NB4 (cell line): ENCODE results near the gene LRRC41.
A peak's percentile ranks its signal among the peaks of the same experiment; 100 is the strongest.

Experiments
- DNase-seq: peaks from one replicate; pipeline ENCODE4 v3.0.0; 2010; ENCODE audit warnings: low read depth
- H3K4me3 ChIP-seq: one replicate; pipeline ENCODE4 v1.5.1; 2011; ENCODE audit warnings: mild to moderate bottlenecking, low read depth, low read length, moderate library complexity
- MYC ChIP-seq: IDR thresholded peaks from 2 replicates; pipeline ENCODE4 v1.6.1; 2011; ENCODE audit warnings: low read depth, low read length
- POLR2A ChIP-seq: IDR thresholded peaks from 2 replicates; pipeline ENCODE4 v1.6.1; 2011; ENCODE audit warnings: mild to moderate bottlenecking; ENCODE audit not compliant: insufficient read length; ENCODE audit errors: extremely low read depth
- TF ChIP-seq, protein P1 (sequence below): IDR thresholded peaks from 2 replicates; pipeline ENCODE4 v1.6.1; 2011; ENCODE audit warnings: low read depth, low read length
- TF ChIP-seq, protein P2 (sequence below): IDR thresholded peaks from one replicate; pipeline ENCODE4 v1.5.1; 2012; ENCODE audit warnings: low read depth, low read length

LRRC41 gene

DNA sequence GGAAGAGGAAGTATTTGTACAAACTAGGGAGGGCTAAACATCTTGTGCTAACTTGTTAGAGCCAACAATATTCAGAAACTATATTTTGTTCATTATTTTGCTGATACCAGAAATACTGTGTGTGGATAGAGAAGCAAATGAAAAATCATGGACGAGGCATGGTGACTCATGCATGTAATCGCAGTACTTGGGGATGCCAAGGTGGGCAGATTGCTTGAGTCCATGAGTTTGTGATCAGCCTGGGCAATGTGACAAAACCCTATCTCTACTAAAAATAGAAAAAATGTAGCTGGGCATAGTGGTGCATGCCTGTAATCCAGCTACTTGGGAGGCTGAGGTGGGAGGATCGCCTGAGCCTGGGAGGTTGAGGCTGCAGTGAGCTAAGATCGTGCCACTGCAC is 13.4 kb downstream of the LRRC41 start:
- H3K4me3 ChIP-seq, result no peak overlapping the region
- no peak for DNase-seq
- TF ChIP-seq, protein P1, sequence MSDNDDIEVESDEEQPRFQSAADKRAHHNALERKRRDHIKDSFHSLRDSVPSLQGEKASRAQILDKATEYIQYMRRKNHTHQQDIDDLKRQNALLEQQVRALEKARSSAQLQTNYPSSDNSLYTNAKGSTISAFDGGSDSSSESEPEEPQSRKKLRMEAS, result no peak
- TF ChIP-seq, protein P2, sequence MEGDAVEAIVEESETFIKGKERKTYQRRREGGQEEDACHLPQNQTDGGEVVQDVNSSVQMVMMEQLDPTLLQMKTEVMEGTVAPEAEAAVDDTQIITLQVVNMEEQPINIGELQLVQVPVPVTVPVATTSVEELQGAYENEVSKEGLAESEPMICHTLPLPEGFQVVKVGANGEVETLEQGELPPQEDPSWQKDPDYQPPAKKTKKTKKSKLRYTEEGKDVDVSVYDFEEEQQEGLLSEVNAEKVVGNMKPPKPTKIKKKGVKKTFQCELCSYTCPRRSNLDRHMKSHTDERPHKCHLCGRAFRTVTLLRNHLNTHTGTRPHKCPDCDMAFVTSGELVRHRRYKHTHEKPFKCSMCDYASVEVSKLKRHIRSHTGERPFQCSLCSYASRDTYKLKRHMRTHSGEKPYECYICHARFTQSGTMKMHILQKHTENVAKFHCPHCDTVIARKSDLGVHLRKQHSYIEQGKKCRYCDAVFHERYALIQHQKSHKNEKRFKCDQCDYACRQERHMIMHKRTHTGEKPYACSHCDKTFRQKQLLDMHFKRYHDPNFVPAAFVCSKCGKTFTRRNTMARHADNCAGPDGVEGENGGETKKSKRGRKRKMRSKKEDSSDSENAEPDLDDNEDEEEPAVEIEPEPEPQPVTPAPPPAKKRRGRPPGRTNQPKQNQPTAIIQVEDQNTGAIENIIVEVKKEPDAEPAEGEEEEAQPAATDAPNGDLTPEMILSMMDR, result no peak
- no peak for TF ChIP-seq MYC
- TF ChIP-seq POLR2A, result no peak

DNA sequence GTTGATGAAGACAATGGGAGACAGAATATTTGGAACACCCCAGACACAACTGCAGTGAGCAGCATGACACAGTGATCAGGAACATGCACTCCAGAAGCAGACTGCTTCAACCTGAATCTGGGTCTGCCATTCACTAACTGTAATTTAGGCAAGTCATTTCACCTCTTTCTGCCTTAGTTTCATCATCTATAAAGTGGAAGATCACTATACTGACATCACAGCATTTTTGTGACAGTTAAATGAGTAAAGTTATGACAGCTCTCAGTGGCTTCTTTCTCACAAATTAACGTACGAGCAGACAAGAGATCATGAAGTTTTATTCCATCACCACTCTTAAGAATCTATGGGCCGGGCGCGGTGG is 14.3 kb downstream of the LRRC41 start:
- H3K4me3 ChIP-seq, result no peak overlapping the region
- no peak for DNase-seq
- TF ChIP-seq POLR2A (no peak), MYC (no peak)
- TF ChIP-seq, protein P1, result no peak
- TF ChIP-seq, protein P2, result no peak

DNA sequence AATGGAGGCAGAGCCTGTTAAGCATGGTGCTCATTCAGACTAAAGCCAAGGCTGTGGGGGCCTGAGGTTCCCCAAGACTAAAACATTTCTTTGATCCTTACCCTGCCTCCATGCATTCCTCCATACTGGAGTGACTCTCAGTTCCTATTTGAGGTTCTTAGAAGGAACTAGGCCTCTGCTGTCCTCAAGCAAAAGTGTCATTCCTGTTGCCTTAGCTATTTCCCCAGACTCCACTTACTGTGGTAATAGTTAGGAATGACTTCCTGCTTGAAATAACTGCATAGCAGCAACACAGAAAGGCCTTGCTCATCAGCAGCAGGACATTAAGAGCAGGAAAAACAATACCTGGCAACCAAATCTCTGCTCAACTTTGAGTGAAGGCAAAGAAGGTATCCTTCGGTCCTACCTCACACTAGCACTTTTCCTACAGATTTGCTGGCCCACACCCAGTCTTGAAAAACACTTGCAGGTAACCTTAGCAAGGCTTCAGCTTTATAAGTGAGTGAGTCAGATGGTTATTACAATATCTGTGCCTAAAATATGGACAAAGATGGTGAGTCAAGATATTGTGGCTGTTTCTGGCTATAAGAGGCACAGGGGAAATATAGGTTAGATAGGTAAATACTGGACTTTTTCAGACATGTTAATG is 14.8 kb downstream of the LRRC41 start:
- H3K4me3 ChIP-seq, result no peak overlapping the region
- no peak for TF ChIP-seq MYC
- TF ChIP-seq POLR2A, result no peak
- TF ChIP-seq, protein P2, result no peak
- TF ChIP-seq, protein P1, result no peak
- DNase-seq, result no peak

DNA sequence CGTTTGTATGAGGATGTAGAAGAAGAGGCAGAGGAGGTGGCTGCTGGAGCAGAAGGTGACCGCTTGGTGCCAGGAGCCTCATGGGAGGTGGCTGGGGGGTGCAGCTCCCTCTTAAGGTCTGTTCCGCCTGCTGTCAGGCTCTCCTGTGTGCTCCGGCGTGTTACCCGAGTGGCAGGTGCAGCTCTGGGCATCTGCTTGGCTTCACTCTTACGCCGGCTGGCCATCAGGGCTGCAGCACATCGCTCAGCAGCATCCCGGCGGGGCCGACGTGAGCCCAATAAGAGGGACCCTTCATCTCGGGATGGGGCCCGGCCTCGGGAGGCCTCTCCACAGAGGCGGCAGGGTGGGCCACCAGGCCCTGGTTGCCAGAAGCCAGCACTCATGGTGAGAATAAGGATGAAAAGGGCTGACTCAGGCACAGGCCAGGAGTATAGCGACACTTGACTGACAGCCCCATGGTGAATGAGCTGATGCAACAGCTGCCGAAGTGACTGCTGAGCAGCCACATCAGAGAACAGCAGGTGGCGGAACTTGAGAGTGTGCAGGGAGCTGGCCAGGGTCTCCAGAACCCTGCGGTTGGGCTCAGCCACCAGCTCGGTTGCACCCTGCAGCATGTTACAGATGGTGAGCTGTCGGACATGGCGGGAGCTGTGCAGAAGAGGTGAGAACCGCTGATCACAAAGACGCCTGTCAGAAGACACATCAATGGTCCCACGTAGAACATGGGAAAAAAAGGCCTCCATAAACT is 17.5 kb downstream of the LRRC41 start:
- no peak overlapping the region for H3K4me3 ChIP-seq
- peak; percentile 54 for DNase-seq
- TF ChIP-seq, protein P1, result peak; percentile 67
- TF ChIP-seq POLR2A (peak; percentile 20), MYC (peak; percentile 70)
- TF ChIP-seq, protein P2, result no peak

DNA sequence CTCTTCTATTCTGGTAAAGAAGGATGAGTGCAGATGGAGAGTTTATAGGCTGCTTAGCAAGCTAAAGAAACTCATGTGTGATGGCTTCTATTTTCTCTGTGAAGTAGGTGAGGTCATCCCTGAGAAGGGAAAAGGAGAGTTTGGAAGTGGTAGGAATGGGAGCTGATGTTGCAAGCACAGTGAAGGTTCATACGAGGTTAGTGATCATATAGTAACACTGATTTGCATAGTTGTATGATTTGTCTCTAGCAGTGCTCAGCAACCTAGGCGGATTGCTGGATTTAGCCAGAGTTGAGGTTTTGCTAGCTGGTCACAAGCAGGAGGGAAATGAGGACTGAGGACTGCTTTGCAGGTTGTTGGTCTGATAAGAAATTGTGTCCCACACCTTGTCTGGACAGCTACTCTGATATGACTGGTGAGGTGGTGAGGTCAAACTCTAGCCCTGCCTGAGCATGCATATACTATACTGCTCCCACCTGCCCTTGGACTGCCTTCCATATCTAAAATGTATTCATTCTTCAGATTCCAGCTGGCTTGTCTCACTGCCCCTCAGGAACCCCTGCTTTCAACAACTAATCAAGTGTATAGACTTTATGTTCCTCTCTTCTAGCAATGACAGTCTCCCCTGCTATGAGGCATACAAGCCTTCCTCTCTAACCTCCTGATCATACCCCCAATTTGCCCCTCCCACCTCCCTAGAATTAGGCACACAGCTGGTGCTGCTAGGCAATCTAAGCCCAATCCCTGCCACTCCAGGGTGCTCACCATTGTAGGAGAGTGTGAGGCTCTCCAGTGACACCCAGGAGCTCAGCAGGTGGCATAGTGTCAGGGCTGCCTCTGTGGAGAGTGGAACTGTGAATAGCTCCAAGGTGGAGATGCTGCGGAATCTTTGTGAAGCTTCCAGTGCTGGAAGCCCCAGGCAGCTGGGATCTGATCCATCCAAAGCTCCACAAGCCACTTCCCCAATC is 18.5 kb downstream of the LRRC41 start:
- DNase-seq, result no peak
- TF ChIP-seq, protein P1, result no peak
- TF ChIP-seq MYC, result no peak
- TF ChIP-seq POLR2A, result no peak
- TF ChIP-seq, protein P2, result no peak
- no peak overlapping the region for H3K4me3 ChIP-seq
